Subcutaneous adipose tissue (tissue), 4 donors: ENCODE measurements around the gene IL7R. TPM values are rescaled to one million over a fixed set of nuclear protein-coding genes. Genes with fewer than 3 reads are reported as not detected.

Experiments
- CTCF ChIP-seq: fragments of 450-650 bp; IDR thresholded peaks from one replicate; pipeline ENCODE4 v1.5.1; 2016; ENCODE audit warnings: low read depth, mild to moderate bottlenecking, control low read depth, antibody characterized with exemption, moderate library complexity
- total RNA-seq, 4 donors: library from RNA; depleted of rRNA; stranded (reverse); fragments of >200 nt; gene quantifications; one replicate each; pipeline ENCODE4 v1.1.0, GENCODE V29; 2016

The IL7R gene
- total RNA-seq, 4 donors from 2014 or later, result 3.8 to 28.0 (median 14.3) TPM

GRCh38 chr5:35853631-35854030 is 3.1 kb upstream of the IL7R start:
- no peak for TF ChIP-seq CTCF

GRCh38 chr5:35854248-35854647 is 2.4 kb upstream of the IL7R start:
- no peak for TF ChIP-seq CTCF

GRCh38 chr5:35855187-35855586 is 1.5 kb upstream of the IL7R start:
- no peak for TF ChIP-seq CTCF

GRCh38 chr5:35857606-35858205 is 1.0 kb downstream of the IL7R start:
- no peak for TF ChIP-seq CTCF

DNA sequence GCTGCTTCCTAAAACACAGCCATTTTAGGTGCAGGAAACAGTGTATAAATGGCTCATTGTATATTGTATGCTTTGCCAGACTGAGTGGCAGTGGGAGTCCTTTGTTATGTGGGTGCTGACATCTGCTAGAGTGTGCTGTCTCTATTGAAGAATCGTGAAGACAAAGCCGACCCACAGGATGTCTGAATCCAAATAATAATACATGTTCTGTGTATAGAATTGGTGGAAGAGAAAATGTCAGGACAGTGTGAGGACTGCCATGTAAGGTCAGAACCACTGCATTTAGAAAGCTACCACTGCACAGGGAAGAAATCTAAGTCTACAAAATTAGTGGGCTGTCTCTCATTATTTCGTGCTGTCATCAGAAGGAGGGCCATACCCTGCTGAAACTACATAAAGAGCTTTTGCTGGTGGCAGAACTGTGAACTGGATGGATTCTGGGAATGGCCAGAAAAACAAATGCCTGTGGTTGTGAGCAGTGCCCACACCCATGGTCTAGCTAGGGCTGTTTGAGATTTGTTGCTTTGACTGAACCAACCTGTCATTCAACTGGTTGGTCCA is 2.5 kb downstream of the IL7R start:
- no peak for TF ChIP-seq CTCF

- no peak for TF ChIP-seq CTCF
Measured at GRCh38 chr5:35860686-35861085, 4.0 kb downstream of the IL7R start.

DNA sequence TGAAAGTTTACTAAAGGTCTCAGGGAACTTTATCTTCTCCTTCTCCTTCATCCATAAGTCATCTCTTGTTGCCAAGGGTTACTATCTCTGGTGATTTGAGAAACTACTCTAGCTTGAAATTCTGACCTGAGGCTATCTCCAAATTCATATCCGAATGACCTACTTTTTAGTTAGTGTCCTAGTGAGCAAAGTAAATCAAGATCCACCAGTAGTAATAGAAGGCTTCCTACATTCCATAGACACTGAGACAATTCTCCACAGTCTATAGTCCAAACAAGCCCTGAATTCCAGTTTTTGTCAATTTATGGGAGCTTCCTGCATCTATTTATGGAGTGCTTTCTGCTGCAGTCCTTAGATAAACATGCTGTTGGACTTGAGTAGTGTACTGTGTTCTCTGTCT is 5.0 kb downstream of the IL7R start:
- no peak for TF ChIP-seq CTCF
